H1 (cell line): Measurements from ENCODE around the gene RAB26. TPM values are rescaled to one million over a fixed set of nuclear protein-coding genes. Genes with fewer than 3 reads are reported as not detected.

Experiments
- CTCF ChIA-PET: fragments of 300-600 bp; sonication (Branson Sonifier 250); formaldehyde crosslinking; loops from one replicate; lab custom pipeline; 2021; ENCODE audit not compliant: partially characterized antibody; lab: Charles Lee
- POLR2A ChIA-PET: fragments of 300-600 bp; sonication (Branson Sonifier 250); formaldehyde crosslinking; loops from one replicate; lab custom pipeline; 2021; ENCODE audit warnings: inconsistent platforms; ENCODE audit not compliant: partially characterized antibody; lab: Charles Lee
- DNase-seq, 2 experiments: peaks; one replicate each; pipeline versions ENCODE4 v3.0.0 to v3.0.0-alpha.2; 2010 to 2022; ENCODE audit warnings: low spot score in 2 of 2, low read depth in 1 of 2, mixed read lengths in 1 of 2
- FAIRE-seq: peaks from 2 replicates; lab custom pipeline; 2011; peaks lifted over from hg19 to GRCh38; lab: Jason Lieb, UNC
- H2AFZ ChIP-seq: 2 replicates; pipeline ENCODE4 v1.8.1; 2012; ENCODE audit warnings: low read length, inconsistent platforms
- H2AK5ac ChIP-seq: 2 replicates; pipeline ENCODE4 v1.6.1; 2013; ENCODE audit warnings: low read depth, low read length
- H2BK120ac ChIP-seq: replicated peaks from 2 replicates; pipeline ENCODE3; 2013; ENCODE audit warnings: low read depth, low read length, inconsistent platforms
- H2BK12ac ChIP-seq: 2 replicates; pipeline ENCODE4 v1.6.1; 2013; ENCODE audit warnings: low read depth, low read length
- H2BK15ac ChIP-seq: 2 replicates; pipeline ENCODE4 v1.6.1; 2013; ENCODE audit warnings: low read length
- H2BK20ac ChIP-seq: 2 replicates; pipeline ENCODE4 v1.6.1; 2013; ENCODE audit warnings: low read length
- H2BK5ac ChIP-seq: 2 replicates; pipeline ENCODE4 v1.6.1; 2013; ENCODE audit warnings: low read depth, low read length
- H3K14ac ChIP-seq: 2 replicates; pipeline ENCODE4 v1.6.1; 2013; ENCODE audit warnings: inconsistent platforms; ENCODE audit not compliant: insufficient read length
- H3K18ac ChIP-seq: 2 replicates; pipeline ENCODE4 v1.6.1; 2013; ENCODE audit warnings: low read length; ENCODE audit errors: extremely low read depth
- H3K23ac ChIP-seq: 2 replicates; pipeline ENCODE4 v1.6.1; 2013; ENCODE audit warnings: inconsistent platforms; ENCODE audit not compliant: insufficient read length
- H3K23me2 ChIP-seq: 2 replicates; pipeline ENCODE4 v1.6.1; 2013; ENCODE audit warnings: low read depth, low read length
- H3K27ac ChIP-seq: 2 replicates; pipeline ENCODE4 v1.6.1; 2011; ENCODE audit warnings: low read depth, low read length, inconsistent platforms
- H3K27me3 ChIP-seq, 4 experiments: replicated peaks in 1 of 4; 1 replicate in 1 of 4; 2 replicates in 3 of 4; pipeline versions ENCODE4 v1.6.1 to v1.8.1; 2011 to 2013; ENCODE audit warnings: low read length in 3 of 4, mild to moderate bottlenecking in 3 of 4, inconsistent platforms in 2 of 4, mixed read lengths in 2 of 4, moderate library complexity in 1 of 4; ENCODE audit not compliant: control insufficient read depth in 3 of 4, insufficient read depth in 3 of 4; ENCODE audit errors: extremely low read depth in 1 of 4
- H3K36me3 ChIP-seq, 4 experiments: 2 replicates each; pipeline versions ENCODE4 v1.6.1 to v1.8.1; 2011 to 2013; ENCODE audit warnings: mild to moderate bottlenecking in 4 of 4, low read length in 3 of 4, moderate library complexity in 2 of 4, control low read depth in 1 of 4, inconsistent platforms in 1 of 4; ENCODE audit not compliant: insufficient read depth in 4 of 4, control insufficient read depth in 2 of 4
- H3K4ac ChIP-seq: replicated peaks from 2 replicates; pipeline ENCODE3; 2013; ENCODE audit warnings: low read length, low read depth, mixed read lengths, inconsistent platforms; ENCODE audit not compliant: insufficient read length
- H3K4me1 ChIP-seq, 4 experiments: replicated peaks in 1 of 4; 1 replicate in 1 of 4; 2 replicates in 3 of 4; pipeline versions ENCODE4 v1.6.1 to v1.8.1; 2011 to 2013; ENCODE audit warnings: low read length in 3 of 4, inconsistent platforms in 2 of 4, mixed read lengths in 1 of 4; ENCODE audit not compliant: insufficient read depth in 4 of 4, control insufficient read depth in 3 of 4
- H3K4me2 ChIP-seq, 2 experiments: 2 replicates each; pipeline versions ENCODE4 v1.6.1 to v1.8.1; 2011 to 2013; ENCODE audit warnings: low read depth in 2 of 2, low read length in 2 of 2, control low read depth in 1 of 2, inconsistent platforms in 1 of 2, mild to moderate bottlenecking in 1 of 2; ENCODE audit not compliant: insufficient read depth in 1 of 2
- H3K4me3 ChIP-seq, 4 experiments: fragments of 200-600, 300-600 bp in 1 of 4; sonication (generic), shearing (Covaris generic), sonication (Bioruptor Twin) in 1 of 4; 2 replicates each; pipeline versions ENCODE4 v1.5.1 to v1.8.1; 2011 to 2016; ENCODE audit warnings: low read length in 4 of 4, low read depth in 3 of 4, control low read depth in 2 of 4, inconsistent platforms in 2 of 4, mild to moderate bottlenecking in 2 of 4, mixed read lengths in 1 of 4, moderate library complexity in 1 of 4; ENCODE audit not compliant: insufficient read depth in 2 of 4; ENCODE audit errors: extremely low read depth in 1 of 4
- H3K56ac ChIP-seq: replicated peaks from 2 replicates; pipeline ENCODE3; 2013; ENCODE audit warnings: low read depth, mild to moderate bottlenecking, mixed read lengths, low read length, inconsistent platforms; ENCODE audit not compliant: insufficient read length
- H3K79me1 ChIP-seq: 2 replicates; pipeline ENCODE4 v1.6.1; 2013; ENCODE audit warnings: low read depth, low read length, control low read depth
- H3K79me2 ChIP-seq, 2 experiments: 2 replicates each; pipeline versions ENCODE4 v1.6.1 to v1.8.1; 2012 to 2013; ENCODE audit warnings: low read length in 2 of 2, mild to moderate bottlenecking in 2 of 2, inconsistent platforms in 1 of 2; ENCODE audit not compliant: insufficient read depth in 2 of 2, control insufficient read depth in 1 of 2
- H3K9ac ChIP-seq, 4 experiments: replicated peaks in 1 of 4; 1 replicate in 1 of 4; 2 replicates in 3 of 4; pipeline versions ENCODE4 v1.6.1 to v1.8.1; 2011 to 2013; ENCODE audit warnings: low read depth in 3 of 4, low read length in 3 of 4, control low read depth in 2 of 4, mild to moderate bottlenecking in 2 of 4, moderate library complexity in 2 of 4, inconsistent platforms in 1 of 4; ENCODE audit errors: extremely low read depth in 1 of 4
- H3K9me3 ChIP-seq, 2 experiments: 2 replicates each; pipeline versions ENCODE4 v1.6.1 to v1.8.1; 2012 to 2013; ENCODE audit warnings: mild to moderate bottlenecking in 2 of 2, moderate library complexity in 2 of 2, control low read depth in 1 of 2, inconsistent platforms in 1 of 2, low read depth in 1 of 2, low read length in 1 of 2, mixed read lengths in 1 of 2; ENCODE audit not compliant: insufficient read depth in 2 of 2
- H4K20me1 ChIP-seq, 2 experiments: replicated peaks in 1 of 2; 2 replicates each; pipeline versions ENCODE3 to v1.8.1; 2011 to 2013; ENCODE audit warnings: inconsistent platforms in 2 of 2, low read length in 2 of 2, mild to moderate bottlenecking in 1 of 2; ENCODE audit not compliant: insufficient read depth in 2 of 2, control insufficient read depth in 1 of 2
- H4K5ac ChIP-seq: 2 replicates; pipeline ENCODE4 v1.6.1; 2013; ENCODE audit warnings: low read length, low read depth, mixed read lengths, inconsistent platforms; ENCODE audit not compliant: insufficient read length
- H4K8ac ChIP-seq: 2 replicates; pipeline ENCODE4 v1.8.0; 2013; ENCODE audit warnings: mild to moderate bottlenecking, moderate library complexity, low read length, inconsistent platforms; ENCODE audit not compliant: insufficient read depth; ENCODE audit errors: extremely low read depth
- H4K91ac ChIP-seq: replicated peaks from 2 replicates; pipeline ENCODE3; 2013; ENCODE audit warnings: low read length, mixed read lengths, inconsistent platforms; ENCODE audit not compliant: insufficient read length
- ATF2 ChIP-seq: IDR thresholded peaks from 2 replicates; pipeline ENCODE4 v1.6.1; 2012; ENCODE audit warnings: low read length, inconsistent platforms
- BACH1 ChIP-seq: IDR thresholded peaks from 2 replicates; pipeline ENCODE4 v1.6.1; 2012; ENCODE audit warnings: low read length, improper control_type of control experiment
- NRF1 ChIP-seq: IDR thresholded peaks from 2 replicates; pipeline ENCODE4 v1.6.1; 2011; ENCODE audit warnings: mild to moderate bottlenecking, low read depth, low read length, improper control_type of control experiment
- TBP ChIP-seq: IDR thresholded peaks from 2 replicates; pipeline ENCODE4 v1.6.1; 2011; ENCODE audit warnings: low read depth, low read length, improper control_type of control experiment
- WGBS, 2 experiments: shearing (Covaris generic) in 1 of 2; methylation state at CpG; one replicate each; pipeline versions ENCODE4 v1.1.6 to v1.1.7; 2013 to 2015; ENCODE audit warnings: low lambda C conversion rate in 2 of 2, mixed read lengths in 2 of 2, inconsistent platforms in 1 of 2, low coverage in 1 of 2, missing lambda C conversion rate in 1 of 2; ENCODE audit not compliant: insufficient replicate concordance in 2 of 2, insufficient coverage in 1 of 2, insufficient read length in 1 of 2; ENCODE audit errors: extremely low coverage in 1 of 2, missing lambda C conversion rate in 1 of 2; 5-methylcytosine and 5-hydroxymethylcytosine counted together
- polyA plus RNA-seq, 7 experiments: library from polyadenylated mRNA; depleted of rRNA in 3 of 7; stranded (reverse) in 5 of 7; unstranded in 2 of 7; fragments of >200 nt in 5 of 7; fragments of 200-250 nt in 2 of 7; gene quantifications; 1 replicate in 5 of 7; 2 replicates in 1 of 7; 4 replicates in 1 of 7; pipeline versions ENCODE4 v1.2.1 to v1.2.3, GENCODE V29; 2011 to 2013; ENCODE audit warnings: missing spikeins in 2 of 7, mixed read lengths in 2 of 7
- total RNA-seq: library from RNA; stranded (reverse); fragmentation: NEBNext Ultra II Directional; extraction: Animal tissue kit (Norgen Biotek cat#: 25700); gene quantifications from 2 replicates; pipeline ENCODE4 v1.2.1, GENCODE V29; 2021

Gene RAB26
- total and polyA plus RNA-seq, 2 of the 8 experiments (the other 6 are each of a cell fraction or from before 2014, with no cell fraction given) = 4.3 to 5.4 TPM

- Histone ChIP-seq H2BK120ac (no peak overlapping the region), H3K79me1 (no peaks in the 10 kb centered on the region), H2BK15ac (peak overlapping the region; percentile 54; the same call in 1 of the 2 replicates), H2BK5ac (no peak overlapping the region), H3K4me3 (no peak overlapping the region), H3K36me3 (no peaks in the 10 kb centered on the region), H3K14ac (no peak overlapping the region), H3K9ac (no peak overlapping the region), H3K27me3 (peaks cover 0 to 11% (median 5%) of the 10 kb centered on the region in 4 experiments; a peak in 3 of 7 replicates), H3K9me3 (no peaks in the 10 kb centered on the region), H3K4me2 (no peak overlapping the region), H3K56ac (no peak overlapping the region), H2BK12ac (peak overlapping the region; percentile 39; the same call in 1 of the 2 replicates), H2AK5ac (no peak overlapping the region), H3K27ac (no peak overlapping the region), H3K4me1 (no peaks in the 10 kb centered on the region; a peak in 2 of 7 replicates), H3K23ac (no peak overlapping the region), H3K23me2 (peaks cover 4% of the 10 kb centered on the region; the same call in 1 of the 2 replicates), H3K18ac (no peak overlapping the region), H2AFZ (no peak overlapping the region), H2BK20ac (no peak overlapping the region), H4K20me1 (peaks cover 0 to 3% of the 10 kb centered on the region in 2 experiments), H4K8ac (no peak overlapping the region; the same call in 1 of the 2 replicates), H3K79me2 (no peaks in the 10 kb centered on the region), H3K4ac (no peak overlapping the region), H4K91ac (no peak overlapping the region), H4K5ac (no peak overlapping the region)
- ChIA-PET POLR2A (interaction anchor here (0.7 to 12.1 kb wide), 5 partner anchors 8 to 179 kb away, joined by 3 to 220 read pairs (median 4); partner anchors contain the start of genes RAB26, RPS2 and TRAF7), CTCF (interaction anchor here (0.7 to 2.0 kb wide), 5 partner anchors 9 to 251 kb away, joined by 3 to 9 read pairs (median 3); no protein-coding TSS in a partner anchor)
- DNase-seq (peak in 1 of 2 experiments; percentile 49), FAIRE-seq (no peak)
- 89% methylated on average over 30 of the region's 31 CpGs; no CpG with 5 or more reads in 1 of the 2 experiments for WGBS, 2 experiments
- TF ChIP-seq ATF2 = no peak
- TF ChIP-seq BACH1 = no peak
- no peak for TF ChIP-seq NRF1
- TF ChIP-seq TBP = no peak
These were observed 5.2 kb upstream of the RAB26 start for GRCh38 chr16:2142942-2143877.
